ENCODE data around the gene CACNA2D1.
"Not testable (repeated sequence)": the region's sequence is repeated elsewhere in the genome, so short reads cannot be mapped to it uniquely, and the experiment has no call there.

The CACNA2D1 gene

DNA sequence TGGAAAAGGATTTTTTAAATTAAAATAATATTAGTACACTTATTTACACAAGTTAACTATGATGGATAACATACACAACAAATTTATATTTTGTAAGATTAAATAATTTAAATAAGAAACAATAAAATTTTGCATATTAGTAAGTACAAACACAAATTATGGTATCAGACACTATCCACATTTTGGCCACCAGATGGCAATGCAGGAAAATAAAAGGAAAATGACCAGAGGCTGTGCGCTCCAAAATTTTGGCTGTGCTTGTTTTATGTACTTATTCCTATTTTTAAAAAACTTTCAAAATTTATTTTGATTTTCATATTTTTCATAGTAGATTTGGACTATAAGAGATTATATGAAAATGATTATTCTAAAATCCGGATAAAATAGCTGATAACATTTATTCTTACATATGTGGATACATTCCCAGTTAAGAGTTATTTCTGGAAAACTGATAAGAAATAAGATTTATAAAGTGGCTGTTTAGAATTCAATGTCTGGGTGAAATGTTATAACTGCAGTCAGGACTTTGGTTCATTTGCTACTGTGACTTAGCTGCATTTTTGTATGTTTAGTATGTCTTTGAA lies 399.0 kb downstream of the CACNA2D1 start:
- peak; percentile 22 for DNase-seq (ENCODE audit: low read depth)

DNA sequence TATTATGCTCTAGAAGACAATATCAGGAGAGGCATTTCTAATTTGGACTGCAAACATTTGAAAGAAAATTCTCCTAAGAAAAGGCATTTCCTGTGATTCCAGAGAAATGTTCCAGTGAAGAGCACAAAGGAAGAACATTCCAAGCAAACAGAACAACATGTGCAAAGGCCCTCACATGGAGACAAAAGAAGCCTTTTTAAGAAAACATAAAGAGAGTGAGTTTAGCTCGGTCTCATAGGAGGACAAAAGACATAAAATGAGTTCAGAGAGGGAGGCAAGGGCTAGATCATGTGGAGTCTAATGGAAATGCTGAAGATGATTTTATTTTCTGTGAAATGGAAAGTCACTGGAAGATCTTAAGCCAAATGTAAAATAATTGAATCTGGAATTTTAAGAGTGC lies 404.0 kb downstream of the CACNA2D1 start:
- no peak for DNase-seq (ENCODE audit: low read depth)

DNA sequence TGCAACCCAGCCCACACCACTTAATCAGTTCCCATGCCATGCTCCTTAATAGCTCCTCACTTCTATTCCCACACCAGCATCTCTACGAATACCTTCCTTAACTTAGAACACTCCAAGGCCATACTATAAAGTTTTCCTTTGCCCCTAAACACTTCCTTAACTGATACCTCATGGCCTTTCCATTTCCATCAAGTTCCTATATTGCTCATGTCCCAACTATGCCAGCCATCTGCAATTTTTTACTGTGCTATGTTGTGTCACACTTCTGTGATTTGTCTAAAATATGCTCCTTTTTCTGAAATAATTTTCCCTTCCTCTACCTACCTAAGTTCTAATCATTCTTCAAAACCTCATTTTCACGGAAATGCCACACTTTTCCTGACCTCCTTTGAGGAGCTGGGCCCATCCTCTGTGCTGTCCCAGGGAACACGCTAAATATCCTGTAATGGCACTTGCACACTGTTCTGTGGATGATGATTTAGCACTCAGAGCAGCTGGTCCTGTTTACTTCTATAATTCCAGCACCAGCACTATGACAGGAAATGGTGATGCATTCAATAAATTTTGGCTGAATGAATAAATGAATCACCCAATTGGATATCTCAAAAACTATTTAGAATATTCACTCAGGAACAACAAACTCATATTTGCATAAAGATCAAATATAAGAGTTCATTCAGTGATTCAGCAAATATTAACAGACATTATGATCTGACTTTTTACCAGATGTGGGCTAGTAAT lies 407.3 kb downstream of the CACNA2D1 start:
- DNase-seq (ENCODE audit: low read depth), result peak; percentile 78

DNA sequence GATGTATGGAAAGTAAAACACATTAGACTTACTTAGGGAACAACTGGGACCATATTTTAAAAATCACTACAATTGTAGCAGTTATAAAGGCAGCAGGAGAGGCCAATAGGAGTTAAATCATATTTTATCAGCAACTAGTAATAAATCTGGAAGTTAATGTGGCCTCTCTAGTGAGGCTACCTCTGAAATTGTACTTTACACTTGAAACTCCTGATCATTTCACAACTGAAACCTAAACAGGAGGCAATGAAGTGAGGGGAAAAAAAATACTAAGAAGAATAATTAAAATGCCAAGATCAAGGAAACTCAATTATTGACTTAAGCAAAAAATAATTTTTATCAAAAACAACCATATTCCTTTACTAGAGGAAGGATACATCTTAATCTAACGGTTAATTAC lies 408.1 kb downstream of the CACNA2D1 start:
- no peak for DNase-seq (ENCODE audit: low read depth)

DNA sequence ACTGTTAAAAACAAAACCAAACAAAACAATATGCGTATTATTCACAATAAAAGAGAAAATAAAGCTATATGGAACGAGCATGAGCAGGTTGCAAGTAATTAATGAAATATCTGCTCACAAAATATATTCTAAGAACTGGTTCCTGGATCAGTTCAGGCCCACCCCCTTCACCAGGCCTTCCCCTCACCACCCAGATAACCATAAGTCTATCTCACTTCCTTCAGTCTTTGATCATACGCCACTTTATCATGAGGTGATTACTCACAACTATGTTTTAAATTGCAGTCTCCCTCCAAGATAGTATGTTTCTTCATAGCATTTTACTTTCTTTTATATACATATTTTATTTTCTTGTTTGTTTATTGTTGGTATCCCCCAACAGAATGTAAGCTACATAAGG lies 410.7 kb downstream of the CACNA2D1 start:
- no peak for DNase-seq (ENCODE audit: low read depth)

DNA sequence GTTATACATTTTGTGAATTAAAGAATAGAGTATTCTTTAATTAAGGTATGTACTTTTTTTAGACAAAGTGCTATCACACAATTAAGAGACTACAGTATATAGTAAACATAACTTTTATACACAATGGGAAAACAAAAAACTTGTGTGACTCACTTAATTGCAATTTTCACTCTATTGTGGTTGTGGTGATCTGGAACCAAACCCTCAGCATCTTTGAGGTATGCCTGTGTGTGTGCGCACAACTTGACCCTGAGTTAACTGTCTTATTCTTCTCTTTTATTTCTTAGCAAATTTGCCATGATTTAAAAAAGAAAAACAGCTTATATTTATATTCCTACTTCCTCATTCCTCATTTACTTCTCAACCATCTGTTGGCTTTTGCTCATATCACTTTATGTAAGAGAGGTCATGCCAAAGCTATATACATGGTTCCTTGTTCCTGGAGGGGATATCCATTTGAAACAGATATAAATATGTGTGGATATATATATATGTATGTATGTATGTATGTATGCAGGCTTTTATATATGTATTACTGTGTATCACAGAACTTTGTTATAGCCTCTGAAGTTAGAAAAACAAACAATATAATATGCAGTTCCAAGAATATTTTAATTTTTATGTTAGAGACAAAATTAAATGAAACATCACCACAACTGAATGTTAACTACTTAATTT lies 414.2 kb downstream of the CACNA2D1 start:
- no peak for DNase-seq (ENCODE audit: low read depth)

DNA sequence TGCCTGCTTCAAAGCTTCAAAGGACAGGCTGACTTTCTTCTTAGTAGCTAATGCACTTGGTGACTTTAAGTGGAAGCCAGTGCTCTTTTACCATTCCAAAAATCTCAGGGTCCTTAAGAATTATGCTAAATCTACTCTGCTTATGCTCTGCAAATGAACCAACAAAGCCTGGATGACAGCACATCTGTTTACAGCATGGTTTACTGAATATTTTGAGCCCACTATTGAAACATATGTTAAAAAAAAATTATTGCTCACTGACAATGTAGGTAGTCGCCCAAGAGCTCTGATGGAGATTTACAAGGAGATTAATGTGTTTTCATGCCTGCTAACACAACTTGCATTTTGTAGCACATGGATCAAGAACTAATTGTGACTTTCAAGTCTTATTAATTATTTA lies 415.5 kb downstream of the CACNA2D1 start:
- no peak for DNase-seq (ENCODE audit: low read depth)

DNA sequence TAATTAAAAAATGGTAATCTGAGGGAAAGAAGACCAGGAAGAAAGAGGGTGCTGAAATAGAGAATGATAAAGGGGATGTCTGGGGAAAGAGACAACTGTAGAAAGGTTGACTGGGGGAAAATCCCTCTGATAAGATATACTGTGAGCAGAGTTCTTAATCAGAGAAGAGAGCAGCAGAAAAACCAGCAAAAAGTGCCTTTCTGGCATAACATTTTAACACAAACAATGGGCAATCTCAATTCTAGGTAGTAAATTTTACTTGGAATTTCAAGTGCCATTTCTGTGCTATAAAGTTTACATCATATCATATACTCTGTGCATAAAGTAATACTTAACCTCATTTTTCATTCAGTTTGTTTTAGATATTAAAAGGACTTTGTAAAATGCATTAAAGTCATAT lies 421.9 kb downstream of the CACNA2D1 start:
- no peak for DNase-seq (ENCODE audit: low read depth)

DNA sequence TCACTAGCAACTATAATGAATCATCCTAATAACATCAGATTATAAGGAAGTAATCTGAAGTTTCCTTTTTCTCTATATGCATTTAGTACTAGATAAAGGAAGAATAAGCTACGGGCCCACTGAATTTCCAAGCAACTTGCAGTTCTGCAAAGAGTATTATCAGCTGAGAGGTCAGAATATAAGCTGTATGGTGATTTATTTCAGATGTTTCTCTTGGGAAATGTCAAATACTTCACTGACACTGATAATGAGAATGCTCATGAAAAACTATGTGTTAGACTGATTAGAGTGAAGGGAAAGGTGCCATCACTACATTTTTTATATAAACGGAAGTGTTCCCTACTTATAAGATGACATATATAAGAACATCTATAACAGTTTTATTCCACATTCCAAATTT lies 422.5 kb downstream of the CACNA2D1 start:
- DNase-seq (ENCODE audit: low read depth), result no peak

DNA sequence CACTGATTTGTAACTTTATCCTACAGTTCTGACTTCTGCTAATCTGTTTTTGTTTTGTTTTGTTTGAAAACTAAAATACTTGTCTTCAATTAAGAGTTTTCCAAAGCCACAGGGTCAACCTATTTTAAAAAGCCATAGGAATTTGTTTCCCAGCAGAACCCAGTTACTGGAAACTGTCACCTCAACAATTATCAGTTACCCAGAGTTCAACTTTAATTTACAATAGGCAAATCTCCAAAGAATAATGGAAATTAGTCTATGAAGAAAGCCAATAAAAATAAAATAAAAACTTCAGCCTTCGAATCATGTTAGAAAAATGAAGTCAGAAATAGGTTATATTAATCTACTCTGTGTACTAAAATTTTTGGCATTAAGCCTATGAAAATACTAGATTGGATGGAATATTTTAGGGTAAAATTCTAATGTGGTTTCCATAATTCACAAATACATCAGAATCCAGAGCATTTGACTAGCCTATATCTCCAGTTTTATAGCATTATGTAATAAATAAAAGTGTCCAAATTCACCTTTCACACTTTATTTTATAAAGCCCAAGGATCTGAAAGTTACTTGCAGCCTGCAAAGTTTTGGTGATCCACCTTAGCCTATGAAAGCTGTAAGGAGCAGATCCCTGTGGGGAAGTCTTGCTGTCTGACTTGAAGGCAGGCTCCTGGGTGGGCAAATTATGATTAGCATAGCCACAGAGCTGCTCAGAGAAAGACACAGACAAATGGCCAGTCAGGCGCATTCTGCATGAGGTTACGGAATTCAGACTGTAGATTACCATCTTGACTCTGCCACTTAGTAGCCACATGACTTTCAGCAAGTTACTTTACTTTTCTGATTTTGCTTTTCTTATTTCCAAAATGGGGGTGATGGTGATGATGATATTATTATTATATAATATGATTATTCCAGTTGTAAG lies 423.8 kb downstream of the CACNA2D1 start:
- no peak for DNase-seq (ENCODE audit: low read depth)

DNA sequence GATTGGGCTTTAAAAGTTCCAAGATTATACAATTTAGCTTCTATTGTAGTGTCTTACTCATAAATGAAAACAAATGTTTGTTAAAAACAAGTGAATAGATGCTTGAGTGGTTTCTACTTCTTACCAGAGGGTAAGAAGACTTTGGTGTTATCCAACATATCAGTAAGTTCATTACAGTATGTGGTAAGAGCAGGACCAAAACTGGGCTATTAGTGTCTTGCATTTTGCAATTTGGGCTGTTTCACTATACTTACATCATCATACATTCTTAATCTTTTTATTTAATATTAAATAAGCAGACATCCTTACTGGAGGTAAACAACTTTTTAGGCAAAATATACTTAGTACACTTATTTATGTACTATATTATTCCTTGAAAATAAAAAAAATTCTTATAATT lies 425.4 kb downstream of the CACNA2D1 start:
- no peak for DNase-seq (ENCODE audit: low read depth)

DNA sequence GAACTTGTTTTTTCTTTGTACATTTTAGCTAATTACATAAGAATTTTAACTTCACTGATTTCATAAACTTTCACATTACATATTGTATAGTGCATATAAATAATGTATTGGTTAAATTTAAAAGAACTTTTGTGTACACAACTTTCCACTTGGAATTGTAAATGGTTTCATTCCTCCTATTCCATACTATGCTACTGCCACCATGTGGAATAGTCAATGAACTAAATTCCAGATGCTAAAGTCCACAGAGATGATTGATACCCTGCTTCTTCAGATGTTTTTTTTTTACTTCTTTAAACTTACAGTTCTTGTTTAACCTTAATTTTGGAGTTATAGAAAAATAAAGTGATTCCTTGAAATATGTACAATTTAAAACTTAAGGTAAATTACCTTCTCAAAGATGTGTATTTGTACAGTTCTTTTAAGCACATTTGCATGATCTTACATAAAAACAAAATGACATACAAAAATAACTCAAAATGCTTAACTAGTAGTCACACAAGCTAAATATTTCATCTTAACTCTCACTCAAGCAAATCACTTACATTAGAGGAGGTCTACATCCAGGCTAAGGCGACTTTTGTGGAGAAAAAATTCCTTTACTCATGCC lies 426.1 kb downstream of the CACNA2D1 start:
- DNase-seq (ENCODE audit: low read depth), result no peak

DNA sequence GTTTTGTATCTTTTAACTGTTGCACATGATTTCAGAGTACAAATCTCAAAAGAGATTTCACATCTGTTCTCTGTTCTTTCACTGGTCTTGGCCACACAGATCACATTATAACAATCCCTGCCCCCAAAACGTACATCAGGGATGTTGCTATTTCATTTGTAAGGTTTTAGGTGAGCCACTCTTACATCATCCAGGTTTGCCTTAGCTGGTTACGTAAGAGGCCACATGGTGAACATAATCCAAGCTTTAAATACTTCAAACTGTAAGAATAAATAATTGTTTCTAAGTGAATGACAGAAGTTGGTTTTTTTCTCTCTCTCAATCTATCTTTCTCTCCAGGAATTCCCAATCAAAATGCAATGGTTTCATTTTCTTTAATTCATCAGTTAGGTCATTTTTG lies 427.8 kb downstream of the CACNA2D1 start:
- DNase-seq (ENCODE audit: low read depth), result no peak

DNA sequence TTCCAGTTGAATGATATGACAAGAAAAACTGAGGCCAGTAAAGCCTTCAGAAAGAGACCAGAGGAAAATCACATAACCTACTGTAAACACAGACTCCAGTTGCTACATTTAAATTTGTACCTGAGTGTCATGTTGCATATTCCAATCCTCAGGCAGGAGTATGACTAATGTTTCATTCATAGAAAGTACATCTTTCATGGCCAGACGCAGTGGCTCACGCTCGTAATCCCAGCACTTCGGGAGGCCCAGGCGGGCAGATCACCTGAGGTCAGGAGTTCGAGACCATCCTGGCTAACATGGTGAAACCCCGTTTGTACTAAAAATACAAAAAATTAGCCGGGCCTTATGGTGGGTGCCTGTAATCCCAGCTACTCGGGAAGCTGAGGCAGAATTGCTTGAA lies 429.0 kb downstream of the CACNA2D1 start:
- not testable (repeated sequence) for DNase-seq (ENCODE audit: low read depth)

DNA sequence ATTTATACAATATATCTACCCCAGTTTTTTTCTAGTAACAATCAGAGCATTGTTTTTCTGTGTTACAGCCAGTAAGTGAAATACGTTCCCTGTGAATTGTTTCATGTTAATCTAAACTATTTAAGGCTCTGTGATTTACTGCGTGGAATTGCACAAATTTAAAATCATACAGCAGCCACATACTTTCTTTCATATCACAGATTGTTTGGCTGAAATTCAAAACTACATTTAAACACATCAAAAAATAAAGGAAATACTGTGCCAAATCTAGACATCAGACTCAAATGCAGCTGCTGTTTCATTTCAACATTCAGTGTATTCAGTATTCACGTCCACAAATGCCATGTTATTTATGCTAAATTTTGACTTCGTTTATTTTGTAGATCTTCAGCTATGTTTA lies 431.1 kb downstream of the CACNA2D1 start:
- no peak for DNase-seq (ENCODE audit: low read depth)

DNA sequence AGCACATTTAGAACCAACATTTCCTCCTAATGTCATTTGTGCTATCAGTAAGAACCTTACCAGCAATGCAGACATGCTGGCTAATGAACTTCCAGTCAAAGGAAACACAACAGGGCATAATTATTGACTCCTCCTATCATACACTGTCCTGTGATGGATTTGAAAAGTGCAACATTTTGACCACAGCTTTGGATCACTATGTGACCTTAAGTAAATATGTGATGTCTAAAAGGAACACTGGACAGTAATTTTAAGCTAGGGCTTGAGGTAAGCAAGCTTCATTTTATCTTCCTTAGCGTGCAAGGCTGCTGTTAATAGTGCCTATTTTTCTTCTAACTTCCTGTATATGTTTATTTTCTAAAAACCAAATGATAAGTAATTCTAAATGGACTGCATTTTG lies 433.2 kb downstream of the CACNA2D1 start:
- DNase-seq (ENCODE audit: low read depth), result no peak

DNA sequence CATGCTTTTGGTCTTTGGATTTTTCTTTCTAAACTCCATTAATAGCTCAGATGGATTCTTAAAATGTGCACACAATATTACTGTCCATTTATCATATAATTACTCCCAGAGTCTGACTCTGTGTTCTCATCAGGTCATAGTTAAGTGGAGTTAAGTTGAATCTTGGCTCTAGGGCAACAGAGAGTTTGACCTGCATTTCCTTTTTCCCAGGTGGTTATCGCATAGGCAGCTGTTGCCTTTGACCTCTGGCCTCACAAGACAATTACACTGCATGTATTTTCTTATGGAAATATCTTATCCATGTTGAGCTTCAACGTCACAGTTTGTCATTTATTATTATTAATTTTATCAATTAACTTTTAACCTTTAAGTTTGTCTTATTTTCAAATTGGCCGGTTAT lies 436.3 kb downstream of the CACNA2D1 start:
- DNase-seq (ENCODE audit: low read depth), result no peak

DNA sequence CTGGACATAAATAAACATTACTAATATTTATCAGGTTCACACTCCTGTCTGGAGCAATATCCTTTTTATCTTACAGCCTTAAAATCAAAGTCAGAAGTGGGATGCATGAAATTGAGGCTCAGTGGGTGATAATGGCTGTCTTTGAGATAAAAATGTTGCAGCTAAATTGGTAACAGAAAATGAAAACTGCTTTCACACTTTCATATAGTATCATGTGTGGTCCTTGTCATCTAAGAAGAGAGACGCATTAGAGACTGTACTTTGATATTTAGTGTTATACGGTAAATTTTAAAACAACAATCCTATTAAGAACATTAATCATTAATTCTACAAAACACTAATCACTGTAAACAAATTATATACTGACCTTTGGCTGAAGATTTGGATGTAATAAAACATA lies 438.5 kb downstream of the CACNA2D1 start:
- DNase-seq (ENCODE audit: low read depth), result no peak

DNA sequence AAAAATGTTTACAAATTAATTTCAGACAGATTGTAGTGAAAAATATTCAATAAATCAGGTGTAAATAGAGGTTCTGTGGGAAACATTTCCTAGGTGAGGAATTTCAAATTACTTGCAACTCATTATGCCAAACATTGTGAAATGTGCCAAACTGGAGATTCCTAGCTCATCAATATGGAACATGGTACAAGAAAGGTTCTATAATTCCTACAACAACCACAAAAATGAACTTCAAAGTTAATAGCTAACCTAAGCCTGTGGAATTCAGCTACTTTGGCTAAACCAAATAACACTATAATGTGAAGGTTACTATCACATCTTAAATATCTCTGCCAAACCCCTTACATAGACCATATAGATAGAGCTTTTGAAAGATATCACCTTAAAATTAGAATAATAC lies 450.4 kb downstream of the CACNA2D1 start:
- DNase-seq (ENCODE audit: low read depth), result no peak

DNA sequence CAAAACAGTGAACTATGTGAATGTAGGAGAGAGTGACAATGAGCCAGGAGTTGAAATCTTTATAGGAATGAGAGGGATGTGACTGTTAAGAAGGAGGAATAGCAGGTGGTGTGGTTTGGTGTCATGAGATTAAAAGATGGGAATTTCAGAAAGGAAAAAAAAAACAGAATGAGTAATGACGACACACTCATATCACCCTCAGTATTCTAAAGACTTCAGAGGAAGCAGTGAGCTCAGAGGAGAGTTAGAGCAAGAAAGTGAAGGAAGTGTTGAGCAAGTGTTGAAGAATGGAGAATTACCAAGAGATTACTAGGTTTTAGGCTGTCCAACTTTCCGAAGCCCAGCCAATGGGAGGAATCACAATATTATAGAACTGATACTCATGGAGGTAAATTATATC lies 453.2 kb downstream of the CACNA2D1 start:
- DNase-seq (ENCODE audit: low read depth), result peak; percentile 40

DNA sequence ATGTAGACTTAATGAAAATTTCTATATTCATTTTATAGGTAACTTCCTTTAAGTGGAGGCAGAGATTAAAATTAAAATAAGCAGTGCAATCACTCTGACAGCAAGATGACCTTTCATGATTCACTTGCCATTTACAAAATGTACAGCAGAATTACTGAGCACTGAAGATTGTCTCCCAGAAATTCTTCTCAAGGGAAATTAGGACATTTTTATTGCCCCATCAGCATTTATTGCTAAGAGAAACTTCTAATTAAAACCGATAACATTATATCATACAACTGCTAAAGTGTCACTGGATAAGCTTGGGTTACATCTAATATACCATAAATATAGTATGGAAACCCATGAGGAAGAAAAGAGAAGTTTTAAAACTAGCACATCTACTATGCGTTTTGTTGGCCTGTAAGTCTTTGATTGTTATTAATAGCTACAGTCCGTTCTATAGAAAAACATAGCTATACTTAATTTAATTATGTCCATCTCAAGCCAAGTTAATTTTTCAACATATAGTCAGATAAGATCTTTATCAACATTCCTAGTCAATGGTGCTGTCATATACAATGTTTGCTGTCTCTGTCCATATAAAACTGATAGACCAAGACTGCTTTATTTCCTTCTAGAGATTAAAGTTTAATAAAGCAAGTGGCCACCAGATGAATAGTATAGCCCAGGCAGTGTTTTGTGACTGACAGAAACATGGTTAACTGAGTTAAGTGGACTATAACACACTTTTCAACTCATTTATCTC lies 456.7 kb downstream of the CACNA2D1 start:
- no peak for DNase-seq (ENCODE audit: low read depth)

All from HS-5 (cell line).